HEK293 (cell line): ENCODE measurements around the gene STRA6.
A peak's percentile ranks its signal among the peaks of the same experiment; 100 is the strongest.

ENCODE experiments used
- CTCF ChIA-PET: fragments of 350-600 bp; formaldehyde crosslinking; extraction: SDS; loops from one replicate; lab custom pipeline; 2021; ENCODE audit warnings: antibody characterized with exemption; lab: Yijun Ruan, JAX
- POLR2A ChIA-PET: fragments of 300-600 bp; formaldehyde crosslinking; extraction: SDS; loops from one replicate; lab custom pipeline; 2020; ENCODE audit warnings: antibody characterized with exemption, inconsistent platforms; lab: Yijun Ruan, JAX
- H3K27ac ChIP-seq: fragments of 200-500 bp; sonication (Bioruptor generic); 2 replicates; pipeline ENCODE4 v1.5.1; 2014; ENCODE audit warnings: low read depth, low read length, control low read depth, inconsistent platforms; ENCODE audit errors: extremely low read depth
- H3K36me3 ChIP-seq, 2 experiments: fragments of 200-500 bp in 1 of 2; sonication (Bioruptor generic) in 1 of 2; 1 replicate in 1 of 2; 2 replicates in 1 of 2; pipeline ENCODE4 v1.5.1; 2014 to 2017; ENCODE audit warnings: inconsistent platforms in 2 of 2, low read length in 2 of 2; ENCODE audit not compliant: control insufficient read depth in 2 of 2, insufficient read depth in 1 of 2
- H3K4me1 ChIP-seq: fragments of 200-500 bp; sonication (Bioruptor generic); 2 replicates; pipeline ENCODE4 v1.5.1; 2014; ENCODE audit warnings: mild to moderate bottlenecking, low read length, inconsistent platforms; ENCODE audit not compliant: control insufficient read depth, insufficient read depth
- H3K4me3 ChIP-seq: 2 replicates; pipeline ENCODE4 v1.5.1; 2011; ENCODE audit warnings: low read depth, mild to moderate bottlenecking, control low read depth, low read length, moderate library complexity
- H3K9me3 ChIP-seq: fragments of 200-500 bp; sonication (Bioruptor generic); 2 replicates; pipeline ENCODE4 v1.5.1; 2014; ENCODE audit warnings: low read depth, low read length, inconsistent platforms; ENCODE audit not compliant: control insufficient read depth, insufficient read depth
- BCL11A ChIP-seq: fragments of 450-650 bp; formaldehyde crosslinking; IDR thresholded peaks from 2 replicates; pipeline ENCODE4 v1.5.1; 2016; ENCODE audit warnings: low read depth, missing biosample characterization, missing genetic modification characterization
- GFI1B ChIP-seq: fragments of 450-650 bp; formaldehyde crosslinking; IDR thresholded peaks from 2 replicates; pipeline ENCODE4 v1.5.1; 2016; ENCODE audit warnings: missing biosample characterization, missing genetic modification characterization
- HOXA7 ChIP-seq: sonication (generic); formaldehyde crosslinking; IDR thresholded peaks from 2 replicates; pipeline ENCODE4 v1.8.1; 2022; ENCODE audit warnings: missing genetic modification reagents, borderline replicate concordance
- HOXD13 ChIP-seq: sonication (generic); formaldehyde crosslinking; IDR thresholded peaks from 2 replicates; pipeline ENCODE4 v1.8.0; 2022; ENCODE audit warnings: missing genetic modification reagents, borderline replicate concordance
- IKZF3 ChIP-seq: fragments of 450-650 bp; IDR thresholded peaks from 2 replicates; pipeline ENCODE4 v1.5.0; 2018; ENCODE audit warnings: missing biosample characterization, mild to moderate bottlenecking, missing genetic modification characterization, moderate library complexity
- KLF10 ChIP-seq: fragments of 450-650 bp; IDR thresholded peaks from 2 replicates; pipeline ENCODE4 v1.5.1; 2018; ENCODE audit warnings: missing biosample characterization, mild to moderate bottlenecking, missing genetic modification characterization
- RBAK ChIP-seq: fragments of 450-650 bp; formaldehyde crosslinking; IDR thresholded peaks from 2 replicates; pipeline ENCODE4 v1.5.1; 2016; ENCODE audit warnings: missing biosample characterization, missing genetic modification characterization
- SETDB1 ChIP-seq: IDR thresholded peaks from one replicate; pipeline ENCODE4 v1.6.1; 2017; ENCODE audit warnings: mild to moderate bottlenecking, low read length, moderate library complexity, mixed read lengths; ENCODE audit not compliant: insufficient read length
- ZBTB1 ChIP-seq: fragments of 450-650 bp; formaldehyde crosslinking; IDR thresholded peaks from 2 replicates; pipeline ENCODE4 v1.5.1; 2016; ENCODE audit warnings: missing biosample characterization, missing genetic modification characterization
- ZBTB20 ChIP-seq: fragments of 450-650 bp; formaldehyde crosslinking; IDR thresholded peaks from 2 replicates; pipeline ENCODE4 v1.5.1; 2016; ENCODE audit warnings: missing biosample characterization, missing genetic modification characterization
- ZBTB48 ChIP-seq: fragments of 450-650 bp; formaldehyde crosslinking; IDR thresholded peaks from 2 replicates; pipeline ENCODE4 v1.5.1; 2016; ENCODE audit warnings: missing biosample characterization, missing genetic modification characterization
- ZEB2 ChIP-seq: fragments of 450-650 bp; formaldehyde crosslinking; IDR thresholded peaks from 2 replicates; pipeline ENCODE4 v1.5.1; 2016; ENCODE audit warnings: missing biosample characterization, missing genetic modification characterization
- ZFP3 ChIP-seq: fragments of 450-650 bp; formaldehyde crosslinking; IDR thresholded peaks from 2 replicates; pipeline ENCODE4 v1.5.1; 2016; ENCODE audit warnings: low read depth, missing biosample characterization, missing genetic modification characterization
- ZNF132 ChIP-seq: fragments of 450-650 bp; formaldehyde crosslinking; IDR thresholded peaks from 2 replicates; pipeline ENCODE4 v1.5.1; 2017; ENCODE audit warnings: missing biosample characterization, missing genetic modification characterization, borderline replicate concordance
- ZNF292 ChIP-seq: fragments of 450-650 bp; formaldehyde crosslinking; IDR thresholded peaks from 2 replicates; pipeline ENCODE4 v1.5.1; 2016; ENCODE audit warnings: low read depth, missing biosample characterization, missing genetic modification characterization, borderline replicate concordance
- ZNF391 ChIP-seq: fragments of 450-650 bp; formaldehyde crosslinking; IDR thresholded peaks from 2 replicates; pipeline ENCODE4 v1.5.1; 2016; ENCODE audit warnings: low read depth, missing biosample characterization, missing genetic modification characterization, borderline replicate concordance
- ZNF423 ChIP-seq: fragments of 450-650 bp; formaldehyde crosslinking; IDR thresholded peaks from 2 replicates; pipeline ENCODE4 v1.5.1; 2016; ENCODE audit warnings: missing biosample characterization, missing genetic modification characterization
- ZNF48 ChIP-seq: fragments of 450-650 bp; formaldehyde crosslinking; IDR thresholded peaks from 2 replicates; pipeline ENCODE4 v1.5.1; 2016; ENCODE audit warnings: missing biosample characterization, missing genetic modification characterization
- ZNF571 ChIP-seq: fragments of 450-650 bp; formaldehyde crosslinking; IDR thresholded peaks from 2 replicates; pipeline ENCODE4 v1.5.0; 2017; ENCODE audit warnings: missing biosample characterization, missing genetic modification characterization
- ZNF585B ChIP-seq: fragments of 450-650 bp; formaldehyde crosslinking; IDR thresholded peaks from 2 replicates; pipeline ENCODE4 v1.5.1; 2016; ENCODE audit warnings: missing biosample characterization, missing genetic modification characterization
- ZNF626 ChIP-seq: fragments of 450-650 bp; sonication (Bioruptor Pico); formaldehyde crosslinking; IDR thresholded peaks from 2 replicates; pipeline ENCODE4 v1.5.1; 2018; ENCODE audit warnings: missing biosample characterization, missing genetic modification characterization, inconsistent platforms
- ZNF707 ChIP-seq: fragments of 450-650 bp; formaldehyde crosslinking; IDR thresholded peaks from 2 replicates; pipeline ENCODE4 v1.5.1; 2016; ENCODE audit warnings: missing biosample characterization, missing genetic modification characterization
- ZNF792 ChIP-seq: fragments of 450-650 bp; formaldehyde crosslinking; IDR thresholded peaks from 2 replicates; pipeline ENCODE4 v1.5.1; 2016; ENCODE audit warnings: missing biosample characterization, missing genetic modification characterization
- ZNF843 ChIP-seq: fragments of 450-650 bp; formaldehyde crosslinking; IDR thresholded peaks from 2 replicates; pipeline ENCODE4 v1.5.1; 2016; ENCODE audit warnings: missing biosample characterization, missing genetic modification characterization
- ZSCAN16 ChIP-seq: fragments of 450-650 bp; formaldehyde crosslinking; IDR thresholded peaks from 2 replicates; pipeline ENCODE4 v1.5.1; 2016; ENCODE audit warnings: missing biosample characterization, missing genetic modification characterization
- ZSCAN23 ChIP-seq: fragments of 450-650 bp; formaldehyde crosslinking; IDR thresholded peaks from 2 replicates; pipeline ENCODE4 v1.5.1; 2016; ENCODE audit warnings: missing biosample characterization, missing genetic modification characterization
- ZSCAN30 ChIP-seq: fragments of 450-650 bp; IDR thresholded peaks from 2 replicates; pipeline ENCODE4 v1.5.1; 2018; ENCODE audit warnings: missing biosample characterization, mild to moderate bottlenecking, missing genetic modification characterization, moderate library complexity
- ZXDB ChIP-seq: fragments of 450-650 bp; formaldehyde crosslinking; IDR thresholded peaks from 2 replicates; pipeline ENCODE4 v1.5.1; 2016; ENCODE audit warnings: missing biosample characterization, missing genetic modification characterization
- TF ChIP-seq, protein P1 (sequence below): fragments of 450-650 bp; formaldehyde crosslinking; IDR thresholded peaks from 2 replicates; pipeline ENCODE4 v1.5.1; 2016; ENCODE audit warnings: missing biosample characterization, missing genetic modification characterization, borderline replicate concordance
- TF ChIP-seq, protein P2 (sequence below): fragments of 450-650 bp; formaldehyde crosslinking; IDR thresholded peaks from 2 replicates; pipeline ENCODE4 v1.5.1; 2016; ENCODE audit warnings: missing biosample characterization, missing genetic modification characterization
- TF ChIP-seq, protein P3 (sequence below): fragments of 450-650 bp; formaldehyde crosslinking; IDR thresholded peaks from 2 replicates; pipeline ENCODE4 v1.5.1; 2016; ENCODE audit warnings: missing biosample characterization, missing genetic modification characterization
- TF ChIP-seq, protein P4 (sequence below): fragments of 450-650 bp; formaldehyde crosslinking; IDR thresholded peaks from 2 replicates; pipeline ENCODE4 v1.5.1; 2016; ENCODE audit warnings: missing biosample characterization, missing genetic modification characterization

Gene STRA6

DNA sequence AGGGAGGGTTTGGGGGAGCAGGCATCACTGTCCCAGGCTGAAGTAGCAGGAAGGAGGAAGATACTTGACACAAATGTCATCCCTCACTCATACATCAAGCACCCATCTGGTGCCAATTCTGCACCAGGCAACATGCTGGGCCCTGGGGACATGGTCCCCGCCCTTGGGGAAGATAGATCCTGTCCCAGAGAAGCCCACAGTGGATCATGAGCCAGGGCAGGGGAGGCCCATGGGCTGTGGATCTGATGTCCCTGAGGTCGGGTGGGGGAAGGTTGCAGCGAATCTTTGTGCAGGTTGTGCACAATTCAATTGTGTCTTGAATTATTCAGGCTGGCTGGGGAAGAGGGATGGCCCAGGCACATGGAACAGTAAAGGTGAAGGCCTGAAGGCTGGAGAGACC lies 27.1 kb upstream of the STRA6 start:
- TF ChIP-seq ZNF626 (tag by site-specific recombination) (no peak), ZNF391 (no peak)
- Histone ChIP-seq H3K36me3 (no peaks in the 10 kb centered on the region), H3K27ac (no peak overlapping the region; the same call in 1 of the 2 replicates), H3K4me3 (no peak overlapping the region), H3K9me3 (no peaks in the 10 kb centered on the region), H3K4me1 (peaks cover 13% of the 10 kb centered on the region)
- CTCF ChIA-PET: interaction anchor here (1.2 kb wide), 2 partner anchors 10 to 78 kb away, joined by 3 read pairs; no protein-coding TSS in a partner anchor
- POLR2A ChIA-PET: no interaction called here

DNA sequence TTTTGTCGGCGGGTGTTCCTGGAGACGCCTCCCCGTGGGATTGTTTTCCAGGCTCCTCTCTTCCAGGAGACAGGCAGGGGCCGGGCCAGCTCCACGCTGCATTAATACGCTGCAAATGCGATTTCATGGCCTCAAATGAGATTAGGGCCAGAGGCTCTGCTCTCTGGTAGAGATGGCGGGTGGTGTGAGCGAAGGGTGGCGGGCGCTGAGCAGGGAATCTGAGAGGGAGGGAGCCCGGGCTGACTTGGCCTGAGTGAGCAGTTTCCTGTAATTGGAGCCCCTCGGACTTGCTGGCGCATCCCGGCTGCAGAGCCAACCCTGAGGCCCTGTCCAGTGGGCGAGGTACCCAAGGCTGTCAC lies 26.1 kb upstream of the STRA6 start:
- Histone ChIP-seq H3K4me1 (peaks cover 19% of the 10 kb centered on the region), H3K27ac (peak overlapping the region; percentile 86), H3K4me3 (no peak overlapping the region), H3K9me3 (no peaks in the 10 kb centered on the region), H3K36me3 (no peaks in the 10 kb centered on the region)
- ChIA-PET CTCF (interaction anchor here (1.2 to 1.4 kb wide), 2 partner anchors 79 to 84 kb away, joined by 3 to 5 read pairs; no protein-coding TSS in a partner anchor), POLR2A (interaction anchor here (0.8 to 0.9 kb wide), 2 partner anchors 93 to 100 kb away, joined by 3 read pairs; no protein-coding TSS in a partner anchor)
- TF ChIP-seq KLF10 (tag by site-specific recombination): no peak
- 0 out of 2 replicates have a peak, but pooled peaks have one; percentile 18 for TF ChIP-seq ZNF423 (tag by site-specific recombination)
- TF ChIP-seq ZNF843 (tag by site-specific recombination): no peak; the same call in 1 of the 2 replicates
- TF ChIP-seq, protein P1, sequence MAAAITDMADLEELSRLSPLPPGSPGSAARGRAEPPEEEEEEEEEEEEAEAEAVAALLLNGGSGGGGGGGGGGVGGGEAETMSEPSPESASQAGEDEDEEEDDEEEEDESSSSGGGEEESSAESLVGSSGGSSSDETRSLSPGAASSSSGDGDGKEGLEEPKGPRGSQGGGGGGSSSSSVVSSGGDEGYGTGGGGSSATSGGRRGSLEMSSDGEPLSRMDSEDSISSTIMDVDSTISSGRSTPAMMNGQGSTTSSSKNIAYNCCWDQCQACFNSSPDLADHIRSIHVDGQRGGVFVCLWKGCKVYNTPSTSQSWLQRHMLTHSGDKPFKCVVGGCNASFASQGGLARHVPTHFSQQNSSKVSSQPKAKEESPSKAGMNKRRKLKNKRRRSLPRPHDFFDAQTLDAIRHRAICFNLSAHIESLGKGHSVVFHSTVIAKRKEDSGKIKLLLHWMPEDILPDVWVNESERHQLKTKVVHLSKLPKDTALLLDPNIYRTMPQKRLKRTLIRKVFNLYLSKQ (tag by site-specific recombination): no peak
- no peak for TF ChIP-seq RBAK (tag by site-specific recombination)
- TF ChIP-seq SETDB1: no peak
- TF ChIP-seq ZBTB48: no peak
- no peak for TF ChIP-seq ZFP3 (tag by site-specific recombination)
- TF ChIP-seq HOXA7: no peak
- TF ChIP-seq ZBTB20 (tag by site-specific recombination): 0 out of 2 replicates have a peak, but pooled peaks have one; percentile 11
- no peak for TF ChIP-seq ZNF792 (tag by site-specific recombination)
- no peak for TF ChIP-seq GFI1B (tag by site-specific recombination)
- peak; percentile 72 for TF ChIP-seq IKZF3 (tag by site-specific recombination)
- no peak for TF ChIP-seq HOXD13 (CRISPR knock-in tag)
- TF ChIP-seq, protein P2, sequence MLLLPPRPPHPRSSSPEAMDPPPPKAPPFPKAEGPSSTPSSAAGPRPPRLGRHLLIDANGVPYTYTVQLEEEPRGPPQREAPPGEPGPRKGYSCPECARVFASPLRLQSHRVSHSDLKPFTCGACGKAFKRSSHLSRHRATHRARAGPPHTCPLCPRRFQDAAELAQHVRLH (tag by site-specific recombination): no peak
- no peak for TF ChIP-seq ZBTB1 (tag by site-specific recombination)
- TF ChIP-seq ZEB2: no peak
- TF ChIP-seq ZNF707 (tag by site-specific recombination): no peak
- no peak for TF ChIP-seq ZNF585B (tag by site-specific recombination)
- peak; percentile 52; the same call in 1 of the 2 replicates for TF ChIP-seq ZSCAN30 (tag by site-specific recombination)
- TF ChIP-seq ZNF571 (tag by site-specific recombination): no peak
- TF ChIP-seq, protein P3, sequence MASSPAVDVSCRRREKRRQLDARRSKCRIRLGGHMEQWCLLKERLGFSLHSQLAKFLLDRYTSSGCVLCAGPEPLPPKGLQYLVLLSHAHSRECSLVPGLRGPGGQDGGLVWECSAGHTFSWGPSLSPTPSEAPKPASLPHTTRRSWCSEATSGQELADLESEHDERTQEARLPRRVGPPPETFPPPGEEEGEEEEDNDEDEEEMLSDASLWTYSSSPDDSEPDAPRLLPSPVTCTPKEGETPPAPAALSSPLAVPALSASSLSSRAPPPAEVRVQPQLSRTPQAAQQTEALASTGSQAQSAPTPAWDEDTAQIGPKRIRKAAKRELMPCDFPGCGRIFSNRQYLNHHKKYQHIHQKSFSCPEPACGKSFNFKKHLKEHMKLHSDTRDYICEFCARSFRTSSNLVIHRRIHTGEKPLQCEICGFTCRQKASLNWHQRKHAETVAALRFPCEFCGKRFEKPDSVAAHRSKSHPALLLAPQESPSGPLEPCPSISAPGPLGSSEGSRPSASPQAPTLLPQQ (tag by site-specific recombination): no peak
- TF ChIP-seq ZSCAN16 (tag by site-specific recombination): peak; percentile 77; the same call in 1 of the 2 replicates
- TF ChIP-seq ZNF48: no peak
- no peak for TF ChIP-seq ZNF292 (tag by site-specific recombination)
- no peak for TF ChIP-seq BCL11A (tag by site-specific recombination)
- no peak for TF ChIP-seq ZSCAN23 (tag by site-specific recombination)
- TF ChIP-seq, protein P4, sequence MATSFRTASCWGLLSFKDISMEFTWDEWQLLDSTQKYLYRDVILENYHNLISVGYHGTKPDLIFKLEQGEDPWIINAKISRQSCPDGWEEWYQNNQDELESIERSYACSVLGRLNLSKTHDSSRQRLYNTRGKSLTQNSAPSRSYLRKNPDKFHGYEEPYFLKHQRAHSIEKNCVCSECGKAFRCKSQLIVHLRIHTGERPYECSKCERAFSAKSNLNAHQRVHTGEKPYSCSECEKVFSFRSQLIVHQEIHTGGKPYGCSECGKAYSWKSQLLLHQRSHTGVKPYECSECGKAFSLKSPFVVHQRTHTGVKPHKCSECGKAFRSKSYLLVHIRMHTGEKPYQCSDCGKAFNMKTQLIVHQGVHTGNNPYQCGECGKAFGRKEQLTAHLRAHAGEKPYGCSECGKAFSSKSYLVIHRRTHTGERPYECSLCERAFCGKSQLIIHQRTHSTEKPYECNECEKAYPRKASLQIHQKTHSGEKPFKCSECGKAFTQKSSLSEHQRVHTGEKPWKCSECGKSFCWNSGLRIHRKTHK (tag by site-specific recombination): no peak
- TF ChIP-seq ZNF132 (tag by site-specific recombination): no peak
- no peak for TF ChIP-seq ZXDB (tag by site-specific recombination)
